H9 (cell line): ENCODE data around the gene ITGB2. TPM values are rescaled to one million over a fixed set of nuclear protein-coding genes. Genes with fewer than 3 reads are reported as not detected.

ENCODE experiments used
- DNase-seq: peaks from one replicate; pipeline ENCODE4 v3.0.0-alpha.2; 2017
- H2AFZ ChIP-seq: one replicate; pipeline ENCODE4 v1.6.1; 2013; ENCODE audit warnings: mild to moderate bottlenecking, low read length, control low read depth, moderate library complexity
- H2AK5ac ChIP-seq: 2 replicates; pipeline ENCODE4 v1.6.1; 2013; ENCODE audit warnings: low read length, control low read depth, mixed read lengths; ENCODE audit not compliant: insufficient read length
- H2BK120ac ChIP-seq: one replicate; pipeline ENCODE4 v1.6.1; 2013; ENCODE audit warnings: low read depth, mild to moderate bottlenecking, low read length, control low read depth, inconsistent platforms; ENCODE audit not compliant: poor library complexity, severe bottlenecking
- H2BK12ac ChIP-seq: 2 replicates; pipeline ENCODE4 v1.6.1; 2013; ENCODE audit warnings: low read length, control low read depth, mixed read lengths, low read depth; ENCODE audit not compliant: insufficient read length
- H2BK15ac ChIP-seq: 2 replicates; pipeline ENCODE4 v1.6.1; 2013; ENCODE audit warnings: low read depth, low read length, control low read depth
- H2BK20ac ChIP-seq: one replicate; pipeline ENCODE4 v1.6.1; 2013; ENCODE audit warnings: low read depth, mild to moderate bottlenecking, low read length, control low read depth, inconsistent platforms; ENCODE audit not compliant: poor library complexity, severe bottlenecking
- H2BK5ac ChIP-seq: 2 replicates; pipeline ENCODE4 v1.6.1; 2013; ENCODE audit warnings: low read length, control low read depth, mixed read lengths; ENCODE audit not compliant: insufficient read length
- H3K14ac ChIP-seq: 2 replicates; pipeline ENCODE4 v1.6.1; 2013; ENCODE audit warnings: low read length, control low read depth; ENCODE audit not compliant: insufficient read depth
- H3K18ac ChIP-seq: 2 replicates; pipeline ENCODE4 v1.6.1; 2013; ENCODE audit warnings: low read depth, mild to moderate bottlenecking, mixed read lengths, low read length, control low read depth; ENCODE audit not compliant: insufficient read length
- H3K23ac ChIP-seq: 2 replicates; pipeline ENCODE4 v1.6.1; 2013; ENCODE audit warnings: low read length, control low read depth, mixed read lengths, low read depth; ENCODE audit not compliant: insufficient read length
- H3K23me2 ChIP-seq: 2 replicates; pipeline ENCODE4 v1.6.1; 2013; ENCODE audit warnings: low read depth, mild to moderate bottlenecking, mixed read lengths, low read length, control low read depth; ENCODE audit not compliant: insufficient read length, poor library complexity, severe bottlenecking
- H3K27ac ChIP-seq: 2 replicates; pipeline ENCODE4 v1.5.1; 2013; ENCODE audit warnings: low read length, control low read depth, mixed read lengths, low read depth; ENCODE audit not compliant: insufficient read length
- H3K27me3 ChIP-seq: 2 replicates; pipeline ENCODE4 v1.6.1; 2013; ENCODE audit warnings: low read length, control low read depth, inconsistent platforms; ENCODE audit not compliant: insufficient read depth
- H3K4ac ChIP-seq: 2 replicates; pipeline ENCODE4 v1.6.1; 2013; ENCODE audit warnings: low read depth, mild to moderate bottlenecking, control low read depth, inconsistent platforms, low read length, moderate library complexity
- H3K4me1 ChIP-seq: 2 replicates; pipeline ENCODE4 v1.6.1; 2013; ENCODE audit warnings: low read length, control low read depth, inconsistent platforms; ENCODE audit not compliant: insufficient read depth
- H3K4me2 ChIP-seq: 2 replicates; pipeline ENCODE4 v1.6.1; 2013; ENCODE audit warnings: low read length, control low read depth, mixed read lengths; ENCODE audit not compliant: insufficient read length, insufficient read depth
- H3K56ac ChIP-seq: 2 replicates; pipeline ENCODE4 v1.6.1; 2013; ENCODE audit warnings: low read depth, mild to moderate bottlenecking, mixed read lengths, low read length, control low read depth; ENCODE audit not compliant: insufficient read length
- H3K79me1 ChIP-seq: 2 replicates; pipeline ENCODE4 v1.6.1; 2013; ENCODE audit warnings: low read depth, mild to moderate bottlenecking, moderate library complexity, low read length, control low read depth, inconsistent platforms; ENCODE audit not compliant: insufficient read depth, poor library complexity, severe bottlenecking
- H3K79me2 ChIP-seq: 2 replicates; pipeline ENCODE4 v1.6.1; 2013; ENCODE audit warnings: low read length, control low read depth, inconsistent platforms; ENCODE audit not compliant: insufficient read depth
- H3K9ac ChIP-seq: 2 replicates; pipeline ENCODE4 v1.6.1; 2013; ENCODE audit warnings: low read length, control low read depth, mixed read lengths; ENCODE audit not compliant: insufficient read length; ENCODE audit errors: extremely low read depth
- H3K9me3 ChIP-seq: one replicate; pipeline ENCODE4 v1.6.1; 2013; ENCODE audit warnings: low read depth, low read length, inconsistent platforms; ENCODE audit not compliant: control insufficient read depth
- H3T11ph ChIP-seq: one replicate; pipeline ENCODE4 v1.6.1; 2013; ENCODE audit warnings: mild to moderate bottlenecking, low read length, control low read depth, inconsistent platforms
- H4K20me1 ChIP-seq: one replicate; pipeline ENCODE4 v1.6.1; 2013; ENCODE audit not compliant: control insufficient read depth, insufficient read length, insufficient read depth
- H4K5ac ChIP-seq: 2 replicates; pipeline ENCODE4 v1.6.1; 2013; ENCODE audit warnings: low read depth, mild to moderate bottlenecking, mixed read lengths, low read length, control low read depth; ENCODE audit not compliant: insufficient read length
- H4K8ac ChIP-seq: replicated peaks from 2 replicates; pipeline ENCODE4 v1.6.1; 2013; ENCODE audit warnings: low read length, control low read depth, mixed read lengths, low read depth; ENCODE audit not compliant: insufficient read length
- H4K91ac ChIP-seq: 2 replicates; pipeline ENCODE4 v1.6.1; 2013; ENCODE audit warnings: low read depth, mild to moderate bottlenecking, moderate library complexity, mixed read lengths, low read length, control low read depth; ENCODE audit not compliant: insufficient read length
- H3K27ac Mint-ChIP-seq, 3 experiments: 2 replicates in 2 of 3; 3 replicates in 1 of 3; pipeline ENCODE4 v1.8.0; 2020 to 2021; ENCODE audit warnings: mixed read lengths in 3 of 3, mild to moderate bottlenecking in 1 of 3, moderate library complexity in 1 of 3
- H3K27me3 Mint-ChIP-seq: 2 replicates; pipeline ENCODE4 v1.8.0; 2021; ENCODE audit warnings: low read depth, mild to moderate bottlenecking, moderate library complexity, mixed read lengths
- H3K36me3 Mint-ChIP-seq, 3 experiments: 2 replicates in 2 of 3; 3 replicates in 1 of 3; pipeline ENCODE4 v1.8.0; 2020 to 2021; ENCODE audit warnings: low read depth in 3 of 3, mixed read lengths in 3 of 3; ENCODE audit not compliant: insufficient read depth in 1 of 3
- H3K4me1 Mint-ChIP-seq, 2 experiments: 2 replicates each; pipeline ENCODE4 v1.8.0; 2020; ENCODE audit warnings: mixed read lengths in 2 of 2
- H3K4me3 Mint-ChIP-seq, 2 experiments: 2 replicates in 1 of 2; 3 replicates in 1 of 2; pipeline ENCODE4 v1.8.0; 2020 to 2021; ENCODE audit warnings: mild to moderate bottlenecking in 2 of 2, mixed read lengths in 2 of 2, moderate library complexity in 1 of 2
- H3K9me3 Mint-ChIP-seq, 2 experiments: 2 replicates in 1 of 2; 3 replicates in 1 of 2; pipeline ENCODE4 v1.8.0; 2020; ENCODE audit warnings: mild to moderate bottlenecking in 2 of 2, mixed read lengths in 2 of 2, moderate library complexity in 1 of 2
- WGBS: extraction: QIAGEN DNeasy Blood & Tissue Kit; methylation state at CpG from one replicate; pipeline ENCODE4 v1.1.7; 2013; ENCODE audit warnings: missing lambda C conversion rate, low lambda C conversion rate, mixed read lengths; ENCODE audit not compliant: insufficient read length; ENCODE audit errors: extremely low coverage; 5-methylcytosine and 5-hydroxymethylcytosine counted together
- total RNA-seq: library from RNA; stranded (reverse); gene quantifications from 2 replicates; pipeline ENCODE4 v1.2.1, GENCODE V29; 2021
- TF ChIP-seq, protein P1 (sequence below): fragments of 200-600 bp; sonication (generic); conservative IDR thresholded peaks from 3 replicates; pipeline ENCODE4 v1.8.0; 2021; ENCODE audit warnings: antibody characterized with exemption, mild to moderate bottlenecking

Gene ITGB2
- total RNA-seq, 1 experiment from 2014 or later = 1.1 TPM

DNA sequence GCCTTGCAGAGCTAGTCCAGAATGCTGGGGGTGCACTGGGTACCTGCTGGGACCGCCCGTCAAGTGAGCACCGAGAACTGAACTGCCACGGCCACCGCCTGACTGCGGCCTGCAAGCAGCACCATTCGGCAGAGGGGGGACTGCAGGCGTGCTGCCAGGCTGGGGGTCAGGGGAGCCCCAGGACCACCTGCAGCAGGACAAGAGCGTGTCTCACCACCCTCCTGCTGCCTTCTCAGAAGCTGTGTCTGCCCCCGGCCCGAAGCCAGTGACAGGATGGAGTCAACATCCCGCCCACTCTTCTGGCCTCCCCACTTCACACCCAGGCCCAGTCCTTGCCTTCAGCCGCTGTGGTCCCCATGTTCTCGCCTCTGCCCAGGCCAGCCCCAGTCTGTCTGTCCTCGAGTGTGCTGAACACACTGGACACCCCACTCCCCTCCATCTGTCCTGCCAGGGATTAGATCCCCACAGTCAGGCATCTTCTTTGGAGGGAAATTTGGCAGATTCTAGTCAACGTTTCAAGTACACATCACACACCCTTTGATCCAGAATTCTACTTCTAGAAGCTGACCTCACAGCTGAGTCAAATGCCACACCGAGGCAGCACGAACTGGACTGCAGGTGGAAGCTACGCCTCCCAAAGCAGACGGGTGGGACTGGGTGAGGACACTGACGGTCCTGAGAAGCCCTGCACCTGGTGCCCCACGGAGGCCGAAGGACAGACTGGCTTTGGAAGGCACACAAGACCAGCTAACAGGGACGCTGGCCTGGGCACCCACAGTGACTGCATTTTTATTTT lies 73.2 kb downstream of the ITGB2 start:
- H3K9ac ChIP-seq = no peak overlapping the region
- H3K23me2 ChIP-seq = no peaks in the 10 kb centered on the region
- no CpG with 5 or more reads among the region's 24 CpGs for whole genome bisulfite sequencing
- H3K18ac ChIP-seq = no peak overlapping the region
- H3K4me1 ChIP-seq = 0 out of 2 replicates have a peak, but pooled peaks cover 2% of the 10 kb centered on the region
- no peak overlapping the region for H2BK15ac ChIP-seq
- H4K91ac ChIP-seq = no peak overlapping the region
- H3K9me3 ChIP-seq = no peaks in the 10 kb centered on the region
- H2AFZ ChIP-seq = no peak overlapping the region
- no peak overlapping the region for H2BK5ac ChIP-seq
- H4K20me1 ChIP-seq = no peaks in the 10 kb centered on the region
- H3K14ac ChIP-seq = no peak overlapping the region
- DNase-seq = no peak
- no peak overlapping the region for H3K4me3 Mint-ChIP-seq
- no peak overlapping the region for H3K4me2 ChIP-seq
- no peak overlapping the region for H3T11ph ChIP-seq
- H3K23ac ChIP-seq = no peak overlapping the region
- H3K56ac ChIP-seq = no peak overlapping the region
- H3K9me3 Mint-ChIP-seq = no peaks in the 10 kb centered on the region
- no peaks in the 10 kb centered on the region for H3K27me3 Mint-ChIP-seq
- H2BK120ac ChIP-seq = no peak overlapping the region
- H2AK5ac ChIP-seq = no peak overlapping the region
- no peaks in the 10 kb centered on the region for H3K79me1 ChIP-seq
- peak overlapping the region in 2 of 3 experiments; percentile 34 to 57; a peak in 1 of 7 replicates for H3K27ac Mint-ChIP-seq
- no peaks in the 10 kb centered on the region for H3K27me3 ChIP-seq
- no peak overlapping the region for H4K5ac ChIP-seq
- no peak overlapping the region for H3K27ac ChIP-seq
- peaks cover 13 to 21% of the 10 kb centered on the region in 2 experiments for H3K4me1 Mint-ChIP-seq
- H3K79me2 ChIP-seq = no peaks in the 10 kb centered on the region
- no peak overlapping the region for H2BK12ac ChIP-seq
- no peak overlapping the region for H3K4ac ChIP-seq
- no peak overlapping the region for H4K8ac ChIP-seq
- TF ChIP-seq, protein P1, sequence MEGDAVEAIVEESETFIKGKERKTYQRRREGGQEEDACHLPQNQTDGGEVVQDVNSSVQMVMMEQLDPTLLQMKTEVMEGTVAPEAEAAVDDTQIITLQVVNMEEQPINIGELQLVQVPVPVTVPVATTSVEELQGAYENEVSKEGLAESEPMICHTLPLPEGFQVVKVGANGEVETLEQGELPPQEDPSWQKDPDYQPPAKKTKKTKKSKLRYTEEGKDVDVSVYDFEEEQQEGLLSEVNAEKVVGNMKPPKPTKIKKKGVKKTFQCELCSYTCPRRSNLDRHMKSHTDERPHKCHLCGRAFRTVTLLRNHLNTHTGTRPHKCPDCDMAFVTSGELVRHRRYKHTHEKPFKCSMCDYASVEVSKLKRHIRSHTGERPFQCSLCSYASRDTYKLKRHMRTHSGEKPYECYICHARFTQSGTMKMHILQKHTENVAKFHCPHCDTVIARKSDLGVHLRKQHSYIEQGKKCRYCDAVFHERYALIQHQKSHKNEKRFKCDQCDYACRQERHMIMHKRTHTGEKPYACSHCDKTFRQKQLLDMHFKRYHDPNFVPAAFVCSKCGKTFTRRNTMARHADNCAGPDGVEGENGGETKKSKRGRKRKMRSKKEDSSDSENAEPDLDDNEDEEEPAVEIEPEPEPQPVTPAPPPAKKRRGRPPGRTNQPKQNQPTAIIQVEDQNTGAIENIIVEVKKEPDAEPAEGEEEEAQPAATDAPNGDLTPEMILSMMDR = no peak
- no peak overlapping the region for H2BK20ac ChIP-seq
- H3K36me3 Mint-ChIP-seq = peaks cover 18 to 39% (median 34%) of the 10 kb centered on the region in 3 experiments; a peak in 6 of 7 replicates
